A549 (cell line): ENCODE measurements around the gene ZFYVE28. TPM values are rescaled to one million over a fixed set of nuclear protein-coding genes. Genes with fewer than 3 reads are reported as not detected.

ENCODE experiments used
- ATAC-seq, 2 experiments: fragments of 200-7000 bp in 1 of 2; fragments of >200 bp in 1 of 2; cut with Nextera tagmentation in 1 of 2; cut with Tn5 transposase in 1 of 2; 3 replicates each; pipeline versions ENCODE4 v1.8.0 to v1.9.1; 2018 to 2020; ENCODE audit warnings: mild to moderate bottlenecking in 1 of 2, moderate library complexity in 1 of 2
- CTCF ChIA-PET: fragments of 300-600 bp; sonication (Branson Sonifier 250); formaldehyde crosslinking; extraction: SDS; loops from one replicate; lab custom pipeline; 2021; ENCODE audit warnings: antibody characterized with exemption, inconsistent platforms; lab: Yijun Ruan, JAX
- POLR2A ChIA-PET: fragments of 350-600 bp; formaldehyde crosslinking; extraction: SDS; loops from one replicate; lab custom pipeline; 2021; ENCODE audit warnings: antibody characterized with exemption, inconsistent platforms; lab: Yijun Ruan, JAX
- DNase-seq, 2 experiments: peaks; one replicate each; pipeline versions ENCODE4 v3.0.0 to v3.0.0-alpha.2; 2011 to 2016; ENCODE audit warnings: low read depth in 1 of 2, low spot score in 1 of 2
- FAIRE-seq: peaks from 2 replicates; lab custom pipeline; 2011; peaks lifted over from hg19 to GRCh38; lab: Jason Lieb, UNC
- H3K27ac ChIP-seq, 2 experiments: fragments of >200 bp; sonication (Bioruptor Twin); formaldehyde crosslinking; 3 replicates each; pipeline ENCODE4 v1.5.1; 2016 to 2017
- H3K4me1 ChIP-seq: fragments of >200 bp; sonication (Bioruptor Twin); formaldehyde crosslinking; 3 replicates; pipeline ENCODE4 v1.6.1; 2016
- H3K4me2 ChIP-seq: fragments of >200 bp; sonication (Bioruptor Twin); formaldehyde crosslinking; 3 replicates; pipeline ENCODE4 v1.6.1; 2016
- H3K4me3 ChIP-seq: fragments of >200 bp; sonication (Bioruptor Twin); formaldehyde crosslinking; 3 replicates; pipeline ENCODE4 v1.5.1; 2016
- H3K9me3 ChIP-seq: fragments of >200 bp; sonication (Bioruptor Twin); formaldehyde crosslinking; 3 replicates; pipeline ENCODE4 v1.6.1; 2016
- ATOH8 ChIP-seq: fragments of 250-450 bp; sonication (Bioruptor Pico); IDR thresholded peaks from 2 replicates; pipeline ENCODE4 v1.5.0; 2020; ENCODE audit warnings: low read depth, mild to moderate bottlenecking, moderate library complexity
- BHLHE40 ChIP-seq: IDR thresholded peaks from 2 replicates; pipeline ENCODE4 v1.6.1; 2012; ENCODE audit warnings: low read depth, low read length, inconsistent platforms
- CBX2 ChIP-seq: fragments of 200-600 bp; sonication (generic); IDR thresholded peaks from 2 replicates; pipeline ENCODE4 v1.6.1; 2016; ENCODE audit warnings: low read depth, mild to moderate bottlenecking, borderline replicate concordance
- CTCF ChIP-seq: fragments of >200 bp; sonication (Bioruptor Twin); formaldehyde crosslinking; IDR thresholded peaks from 3 replicates; pipeline ENCODE4 v1.5.1; 2016
- E2F6 ChIP-seq: IDR thresholded peaks from 2 replicates; pipeline ENCODE4 v1.6.1; 2012; ENCODE audit warnings: low read depth, borderline replicate concordance
- EP300 ChIP-seq, 2 experiments: fragments of >200 bp; sonication (Bioruptor Twin); formaldehyde crosslinking; IDR thresholded peaks; 2 replicates in 1 of 2; 3 replicates in 1 of 2; pipeline ENCODE4 v1.6.1; 2016 to 2017
- FOXS1 ChIP-seq: fragments of 250-450 bp; sonication (Bioruptor Pico); IDR thresholded peaks from 2 replicates; pipeline ENCODE4 v1.5.0; 2020; ENCODE audit warnings: mild to moderate bottlenecking, moderate library complexity
- GATA3 ChIP-seq: IDR thresholded peaks from 2 replicates; pipeline ENCODE4 v1.6.1; 2012; ENCODE audit warnings: borderline replicate concordance
- HOXB13 ChIP-seq: fragments of 250-450 bp; sonication (Bioruptor Pico); IDR thresholded peaks from 2 replicates; pipeline ENCODE4 v1.5.0; 2020; ENCODE audit warnings: low read depth, mild to moderate bottlenecking, moderate library complexity
- JUNB ChIP-seq: fragments of >200 bp; sonication (Bioruptor Twin); formaldehyde crosslinking; IDR thresholded peaks from 2 replicates; pipeline ENCODE4 v1.6.1; 2016
- KDM1A ChIP-seq: fragments of 200-600 bp; sonication (generic); IDR thresholded peaks from 2 replicates; pipeline ENCODE4 v1.6.1; 2016; ENCODE audit warnings: low read depth, mild to moderate bottlenecking
- MAFK ChIP-seq: fragments of 450-650 bp; IDR thresholded peaks from 2 replicates; pipeline ENCODE4 v1.6.1; 2014; ENCODE audit not compliant: partially characterized antibody
- MAZ ChIP-seq: fragments of 150-350 bp; IDR thresholded peaks from 2 replicates; pipeline ENCODE4 v1.6.1; 2014; ENCODE audit warnings: antibody characterized with exemption, low read depth, low read length, borderline replicate concordance
- MYC ChIP-seq: IDR thresholded peaks from 2 replicates; pipeline ENCODE4 v1.6.1; 2012; ENCODE audit warnings: mild to moderate bottlenecking, inconsistent platforms, low read length, improper control_type of control experiment, borderline replicate concordance
- NFE2L2 ChIP-seq: fragments of 150-350 bp; conservative IDR thresholded peaks from 2 replicates; pipeline ENCODE4 v1.6.1; 2014; ENCODE audit warnings: low read length
- NPAS2 ChIP-seq: fragments of 250-450 bp; sonication (Bioruptor Pico); IDR thresholded peaks from 2 replicates; pipeline ENCODE4 v1.8.0; 2022; ENCODE audit warnings: mild to moderate bottlenecking, moderate library complexity, borderline replicate concordance
- NR3C1 ChIP-seq: fragments of >200 bp; sonication (Bioruptor Twin); formaldehyde crosslinking; IDR thresholded peaks from 3 replicates; pipeline ENCODE4 v1.6.1; 2017
- PBX3 ChIP-seq: IDR thresholded peaks from 2 replicates; pipeline ENCODE4 v1.6.1; 2012
- POLR2AphosphoS2 ChIP-seq: conservative IDR thresholded peaks from 2 replicates; pipeline ENCODE4 v1.6.1; 2012; ENCODE audit warnings: low read length, improper control_type of control experiment, inconsistent platforms
- RAD21 ChIP-seq, 2 experiments: fragments of >200 bp in 1 of 2; sonication (Bioruptor Twin) in 1 of 2; formaldehyde crosslinking in 1 of 2; IDR thresholded peaks in 1 of 2; conservative IDR thresholded peaks in 1 of 2; 2 replicates in 1 of 2; 3 replicates in 1 of 2; pipeline ENCODE4 v1.6.1; 2012 to 2018; ENCODE audit warnings: inconsistent platforms in 1 of 2
- RARB ChIP-seq: fragments of 250-450 bp; sonication (Bioruptor Pico); IDR thresholded peaks from 2 replicates; pipeline ENCODE4 v1.8.0; 2021; ENCODE audit warnings: mild to moderate bottlenecking, moderate library complexity
- RNF2 ChIP-seq: fragments of 200-600 bp; sonication (generic); IDR thresholded peaks from 2 replicates; pipeline ENCODE4 v1.6.1; 2016; ENCODE audit warnings: low read depth, mild to moderate bottlenecking, antibody characterized with exemption, moderate library complexity, borderline replicate concordance
- SMC3 ChIP-seq: fragments of >200 bp; sonication (Bioruptor Twin); formaldehyde crosslinking; IDR thresholded peaks from 3 replicates; pipeline ENCODE4 v1.6.1; 2018; ENCODE audit warnings: inconsistent platforms
- ZSCAN20 ChIP-seq: fragments of 250-450 bp; sonication (Bioruptor Pico); IDR thresholded peaks from 2 replicates; pipeline ENCODE4 v1.8.0; 2022; ENCODE audit warnings: mild to moderate bottlenecking, moderate library complexity
- whole genome bisulfite sequencing: methylation state at CpG from one replicate; pipeline ENCODE4 v1.1.6; 2017; ENCODE audit errors: missing lambda C conversion rate; 5-methylcytosine and 5-hydroxymethylcytosine counted together
- polyA plus RNA-seq, 4 experiments: library from polyadenylated mRNA; depleted of rRNA in 3 of 4; stranded (reverse); fragments of >200 nt; fragmentation: RNase III in 1 of 4; extraction: RNeasy Plus Mini Kit Qiagen cat#74134 plus additional on column Dnase treatment in 1 of 4; gene quantifications; 2 replicates in 3 of 4; 3 replicates in 1 of 4; pipeline ENCODE4 v1.2.3, GENCODE V29; 2011 to 2017

Gene ZFYVE28
- polyA plus RNA-seq, 2 of the 4 experiments (the other 2 are of a cell fraction) = 2.1 to 2.3 TPM

GRCh38 chr4:2458546-2459491, 40.4 kb upstream of the ZFYVE28 start:
- CTCF ChIA-PET = interaction anchor here (0.5 to 2.8 kb wide), 2 partner anchors 8 to 15 kb away, joined by 4 to 10 read pairs; no protein-coding TSS in a partner anchor
- no peak for ATAC-seq
- POLR2A ChIA-PET = no interaction called here

GRCh38 chr4:2457481-2458295, 39.2 kb upstream of the ZFYVE28 start:
- ATAC-seq = no peak
- no peaks in the 10 kb centered on the region for H3K9me3 ChIP-seq
- no peak for TF ChIP-seq CBX2
- WGBS = 80% methylated on average over 22 of the region's 24 CpGs
- POLR2A ChIA-PET = no interaction called here
- CTCF ChIA-PET = no interaction called here
- H3K4me3 ChIP-seq = no peak overlapping the region
- no peak for FAIRE-seq
- H3K27ac ChIP-seq = no peak overlapping the region
- DNase-seq = no peak
- no peak overlapping the region for H3K4me2 ChIP-seq
- peaks cover 6% of the 10 kb centered on the region for H3K4me1 ChIP-seq

More at GRCh38 chr4:2458546-2459491, 40.4 kb upstream of the ZFYVE28 start:
- no peak for DNase-seq
- H3K4me3 ChIP-seq = no peak overlapping the region
- WGBS = 86% methylated on average over 24 of the region's 38 CpGs
- no peak for FAIRE-seq
- H3K4me2 ChIP-seq = no peak overlapping the region
- H3K9me3 ChIP-seq = no peaks in the 10 kb centered on the region
- no peak overlapping the region for H3K27ac ChIP-seq
- peaks cover 8% of the 10 kb centered on the region for H3K4me1 ChIP-seq
- TF ChIP-seq NPAS2 (CRISPR knock-in tag) (no peak), BHLHE40 (no peak), NR3C1 (no peak), ZSCAN20 (CRISPR knock-in tag) (no peak), RARB (CRISPR knock-in tag) (no peak), ATOH8 (CRISPR knock-in tag) (no peak), E2F6 (no peak), CBX2 (no peak), RAD21 (conservative IDR thresholded peaks at IDR 0.05 in 1 of 2, IDR thresholded peaks at IDR 0.05 in 1 of 2) (no peak), HOXB13 (CRISPR knock-in tag) (no peak), SMC3 (no peak), NFE2L2 (no peak), MYC (no peak)

GRCh38 chr4:2451821-2452785, 33.7 kb upstream of the ZFYVE28 start:
- ATAC-seq (peak; percentile 19; a peak in 3 of 6 replicates), DNase-seq (no peak), FAIRE-seq (no peak)
- no peaks in the 10 kb centered on the region for H3K4me1 ChIP-seq
- ChIA-PET POLR2A (no interaction called here), CTCF (interaction anchor here (1.0 to 2.9 kb wide), 3 partner anchors 8 to 16 kb away, joined by 3 to 10 read pairs (median 5); no protein-coding TSS in a partner anchor)
- H3K4me3 ChIP-seq = no peak overlapping the region
- H3K27ac ChIP-seq = no peak overlapping the region
- no peaks in the 10 kb centered on the region for H3K9me3 ChIP-seq
- WGBS = 71% methylated on average over 20 of the region's 25 CpGs
- no peak overlapping the region for H3K4me2 ChIP-seq
- no peak for TF ChIP-seq RNF2
- no peak for TF ChIP-seq NPAS2 (CRISPR knock-in tag)
- TF ChIP-seq FOXS1 (CRISPR knock-in tag) = no peak
- no peak for TF ChIP-seq JUNB
- TF ChIP-seq PBX3 = no peak
- no peak for TF ChIP-seq MAFK
- no peak for TF ChIP-seq POLR2AphosphoS2
- TF ChIP-seq EP300 (IDR thresholded peaks at IDR 0.05) = no peak
- TF ChIP-seq MAZ = no peak
- TF ChIP-seq CBX2 = no peak
- TF ChIP-seq MYC = no peak
- TF ChIP-seq GATA3 = no peak
- no peak for TF ChIP-seq CTCF
- TF ChIP-seq KDM1A = no peak
